H1 (cell line): ENCODE results near the gene OBSCN. TPM values are rescaled to one million over a fixed set of nuclear protein-coding genes. Genes with fewer than 3 reads are reported as not detected.

Source experiments
- CTCF ChIA-PET: fragments of 300-600 bp; sonication (Branson Sonifier 250); formaldehyde crosslinking; loops from one replicate; lab custom pipeline; 2021; ENCODE audit not compliant: partially characterized antibody; lab: Charles Lee
- POLR2A ChIA-PET: fragments of 300-600 bp; sonication (Branson Sonifier 250); formaldehyde crosslinking; loops from one replicate; lab custom pipeline; 2021; ENCODE audit warnings: inconsistent platforms; ENCODE audit not compliant: partially characterized antibody; lab: Charles Lee
- DNase-seq, 2 experiments: peaks; one replicate each; pipeline versions ENCODE4 v3.0.0 to v3.0.0-alpha.2; 2010 to 2022; ENCODE audit warnings: low spot score in 2 of 2, low read depth in 1 of 2, mixed read lengths in 1 of 2
- FAIRE-seq: peaks from 2 replicates; lab custom pipeline; 2011; peaks lifted over from hg19 to GRCh38; lab: Jason Lieb, UNC
- H2AFZ ChIP-seq: 2 replicates; pipeline ENCODE4 v1.8.1; 2012; ENCODE audit warnings: low read length, inconsistent platforms
- H2AK5ac ChIP-seq: 2 replicates; pipeline ENCODE4 v1.6.1; 2013; ENCODE audit warnings: low read depth, low read length
- H2BK120ac ChIP-seq: replicated peaks from 2 replicates; pipeline ENCODE3; 2013; ENCODE audit warnings: low read depth, low read length, inconsistent platforms
- H2BK12ac ChIP-seq: 2 replicates; pipeline ENCODE4 v1.6.1; 2013; ENCODE audit warnings: low read depth, low read length
- H2BK15ac ChIP-seq: 2 replicates; pipeline ENCODE4 v1.6.1; 2013; ENCODE audit warnings: low read length
- H2BK20ac ChIP-seq: 2 replicates; pipeline ENCODE4 v1.6.1; 2013; ENCODE audit warnings: low read length
- H2BK5ac ChIP-seq: 2 replicates; pipeline ENCODE4 v1.6.1; 2013; ENCODE audit warnings: low read depth, low read length
- H3K14ac ChIP-seq: 2 replicates; pipeline ENCODE4 v1.6.1; 2013; ENCODE audit warnings: inconsistent platforms; ENCODE audit not compliant: insufficient read length
- H3K18ac ChIP-seq: 2 replicates; pipeline ENCODE4 v1.6.1; 2013; ENCODE audit warnings: low read length; ENCODE audit errors: extremely low read depth
- H3K23ac ChIP-seq: 2 replicates; pipeline ENCODE4 v1.6.1; 2013; ENCODE audit warnings: inconsistent platforms; ENCODE audit not compliant: insufficient read length
- H3K23me2 ChIP-seq: 2 replicates; pipeline ENCODE4 v1.6.1; 2013; ENCODE audit warnings: low read depth, low read length
- H3K27ac ChIP-seq: 2 replicates; pipeline ENCODE4 v1.6.1; 2011; ENCODE audit warnings: low read depth, low read length, inconsistent platforms
- H3K27me3 ChIP-seq, 4 experiments: replicated peaks in 1 of 4; 1 replicate in 1 of 4; 2 replicates in 3 of 4; pipeline versions ENCODE4 v1.6.1 to v1.8.1; 2011 to 2013; ENCODE audit warnings: low read length in 3 of 4, mild to moderate bottlenecking in 3 of 4, inconsistent platforms in 2 of 4, mixed read lengths in 2 of 4, moderate library complexity in 1 of 4; ENCODE audit not compliant: control insufficient read depth in 3 of 4, insufficient read depth in 3 of 4; ENCODE audit errors: extremely low read depth in 1 of 4
- H3K36me3 ChIP-seq, 4 experiments: 2 replicates each; pipeline versions ENCODE4 v1.6.1 to v1.8.1; 2011 to 2013; ENCODE audit warnings: mild to moderate bottlenecking in 4 of 4, low read length in 3 of 4, moderate library complexity in 2 of 4, control low read depth in 1 of 4, inconsistent platforms in 1 of 4; ENCODE audit not compliant: insufficient read depth in 4 of 4, control insufficient read depth in 2 of 4
- H3K4ac ChIP-seq: replicated peaks from 2 replicates; pipeline ENCODE3; 2013; ENCODE audit warnings: low read length, low read depth, mixed read lengths, inconsistent platforms; ENCODE audit not compliant: insufficient read length
- H3K4me1 ChIP-seq, 4 experiments: replicated peaks in 1 of 4; 1 replicate in 1 of 4; 2 replicates in 3 of 4; pipeline versions ENCODE4 v1.6.1 to v1.8.1; 2011 to 2013; ENCODE audit warnings: low read length in 3 of 4, inconsistent platforms in 2 of 4, mixed read lengths in 1 of 4; ENCODE audit not compliant: insufficient read depth in 4 of 4, control insufficient read depth in 3 of 4
- H3K4me2 ChIP-seq, 2 experiments: 2 replicates each; pipeline versions ENCODE4 v1.6.1 to v1.8.1; 2011 to 2013; ENCODE audit warnings: low read depth in 2 of 2, low read length in 2 of 2, control low read depth in 1 of 2, inconsistent platforms in 1 of 2, mild to moderate bottlenecking in 1 of 2; ENCODE audit not compliant: insufficient read depth in 1 of 2
- H3K4me3 ChIP-seq, 4 experiments: fragments of 200-600, 300-600 bp in 1 of 4; sonication (generic), shearing (Covaris generic), sonication (Bioruptor Twin) in 1 of 4; 2 replicates each; pipeline versions ENCODE4 v1.5.1 to v1.8.1; 2011 to 2016; ENCODE audit warnings: low read length in 4 of 4, low read depth in 3 of 4, control low read depth in 2 of 4, inconsistent platforms in 2 of 4, mild to moderate bottlenecking in 2 of 4, mixed read lengths in 1 of 4, moderate library complexity in 1 of 4; ENCODE audit not compliant: insufficient read depth in 2 of 4; ENCODE audit errors: extremely low read depth in 1 of 4
- H3K56ac ChIP-seq: replicated peaks from 2 replicates; pipeline ENCODE3; 2013; ENCODE audit warnings: low read depth, mild to moderate bottlenecking, mixed read lengths, low read length, inconsistent platforms; ENCODE audit not compliant: insufficient read length
- H3K79me1 ChIP-seq: 2 replicates; pipeline ENCODE4 v1.6.1; 2013; ENCODE audit warnings: low read depth, low read length, control low read depth
- H3K79me2 ChIP-seq, 2 experiments: 2 replicates each; pipeline versions ENCODE4 v1.6.1 to v1.8.1; 2012 to 2013; ENCODE audit warnings: low read length in 2 of 2, mild to moderate bottlenecking in 2 of 2, inconsistent platforms in 1 of 2; ENCODE audit not compliant: insufficient read depth in 2 of 2, control insufficient read depth in 1 of 2
- H3K9ac ChIP-seq, 4 experiments: replicated peaks in 1 of 4; 1 replicate in 1 of 4; 2 replicates in 3 of 4; pipeline versions ENCODE4 v1.6.1 to v1.8.1; 2011 to 2013; ENCODE audit warnings: low read depth in 3 of 4, low read length in 3 of 4, control low read depth in 2 of 4, mild to moderate bottlenecking in 2 of 4, moderate library complexity in 2 of 4, inconsistent platforms in 1 of 4; ENCODE audit errors: extremely low read depth in 1 of 4
- H3K9me3 ChIP-seq, 2 experiments: 2 replicates each; pipeline versions ENCODE4 v1.6.1 to v1.8.1; 2012 to 2013; ENCODE audit warnings: mild to moderate bottlenecking in 2 of 2, moderate library complexity in 2 of 2, control low read depth in 1 of 2, inconsistent platforms in 1 of 2, low read depth in 1 of 2, low read length in 1 of 2, mixed read lengths in 1 of 2; ENCODE audit not compliant: insufficient read depth in 2 of 2
- H4K20me1 ChIP-seq, 2 experiments: replicated peaks in 1 of 2; 2 replicates each; pipeline versions ENCODE3 to v1.8.1; 2011 to 2013; ENCODE audit warnings: inconsistent platforms in 2 of 2, low read length in 2 of 2, mild to moderate bottlenecking in 1 of 2; ENCODE audit not compliant: insufficient read depth in 2 of 2, control insufficient read depth in 1 of 2
- H4K5ac ChIP-seq: 2 replicates; pipeline ENCODE4 v1.6.1; 2013; ENCODE audit warnings: low read length, low read depth, mixed read lengths, inconsistent platforms; ENCODE audit not compliant: insufficient read length
- H4K8ac ChIP-seq: 2 replicates; pipeline ENCODE4 v1.8.0; 2013; ENCODE audit warnings: mild to moderate bottlenecking, moderate library complexity, low read length, inconsistent platforms; ENCODE audit not compliant: insufficient read depth; ENCODE audit errors: extremely low read depth
- H4K91ac ChIP-seq: replicated peaks from 2 replicates; pipeline ENCODE3; 2013; ENCODE audit warnings: low read length, mixed read lengths, inconsistent platforms; ENCODE audit not compliant: insufficient read length
- BRCA1 ChIP-seq: IDR thresholded peaks from 2 replicates; pipeline ENCODE4 v1.6.1; 2012; ENCODE audit warnings: low read depth, low read length, improper control_type of control experiment
- CBX8 ChIP-seq: fragments of 300-800, 300-1000 bp; sonication (generic); IDR thresholded peaks from 2 replicates; pipeline ENCODE4 v1.7.1; 2016; ENCODE audit warnings: low read depth, low read length, borderline replicate concordance
- MAFK ChIP-seq: IDR thresholded peaks from 2 replicates; pipeline ENCODE4 v1.6.1; 2012; ENCODE audit warnings: low read depth, mild to moderate bottlenecking, improper control_type of control experiment, low read length
- PHF8 ChIP-seq: fragments of 200-600 bp; sonication (generic); conservative IDR thresholded peaks from 2 replicates; pipeline ENCODE4 v1.7.1; 2012; ENCODE audit warnings: low read depth, mild to moderate bottlenecking, inconsistent platforms, low read length, moderate library complexity
- RXRA ChIP-seq: IDR thresholded peaks from 2 replicates; pipeline ENCODE4 v1.6.1; 2011; ENCODE audit warnings: low read depth, mild to moderate bottlenecking, low read length, moderate library complexity; ENCODE audit not compliant: insufficient read depth
- SIRT6 ChIP-seq: IDR thresholded peaks from one replicate; pipeline ENCODE4 v1.7.1; 2012; ENCODE audit warnings: low read length, inconsistent platforms
- TAF7 ChIP-seq: optimal IDR thresholded peaks from 2 replicates; pipeline ENCODE3; 2011; ENCODE audit warnings: low read depth, mild to moderate bottlenecking, inconsistent platforms, low read length, moderate library complexity, borderline replicate concordance
- WGBS, 2 experiments: shearing (Covaris generic) in 1 of 2; methylation state at CpG; one replicate each; pipeline versions ENCODE4 v1.1.6 to v1.1.7; 2013 to 2015; ENCODE audit warnings: low lambda C conversion rate in 2 of 2, mixed read lengths in 2 of 2, inconsistent platforms in 1 of 2, low coverage in 1 of 2, missing lambda C conversion rate in 1 of 2; ENCODE audit not compliant: insufficient replicate concordance in 2 of 2, insufficient coverage in 1 of 2, insufficient read length in 1 of 2; ENCODE audit errors: extremely low coverage in 1 of 2, missing lambda C conversion rate in 1 of 2; 5-methylcytosine and 5-hydroxymethylcytosine counted together
- polyA plus RNA-seq, 7 experiments: library from polyadenylated mRNA; depleted of rRNA in 3 of 7; stranded (reverse) in 5 of 7; unstranded in 2 of 7; fragments of >200 nt in 5 of 7; fragments of 200-250 nt in 2 of 7; gene quantifications; 1 replicate in 5 of 7; 2 replicates in 1 of 7; 4 replicates in 1 of 7; pipeline versions ENCODE4 v1.2.1 to v1.2.3, GENCODE V29; 2011 to 2013; ENCODE audit warnings: missing spikeins in 2 of 7, mixed read lengths in 2 of 7
- total RNA-seq: library from RNA; stranded (reverse); fragmentation: NEBNext Ultra II Directional; extraction: Animal tissue kit (Norgen Biotek cat#: 25700); gene quantifications from 2 replicates; pipeline ENCODE4 v1.2.1, GENCODE V29; 2021

Gene OBSCN
- total and polyA plus RNA-seq, 2 of the 8 experiments (the other 6 are each of a cell fraction or from before 2014, with no cell fraction given) = 7.5 to 28.4 TPM

GRCh38 chr1:228311091-228311490 lies 103.2 kb downstream of the OBSCN start:
- Histone ChIP-seq H3K27ac (no peak overlapping the region), H3K36me3 (no peaks in the 10 kb centered on the region; a peak in 1 of 8 replicates), H3K4me1 (no peaks in the 10 kb centered on the region), H2AFZ (no peak overlapping the region), H3K79me2 (no peaks in the 10 kb centered on the region), H3K23ac (no peak overlapping the region), H3K9ac (no peak overlapping the region), H4K20me1 (peaks cover 0 to 7% of the 10 kb centered on the region in 2 experiments), H3K4ac (no peak overlapping the region), H3K18ac (no peak overlapping the region), H3K4me2 (no peak overlapping the region), H2BK20ac (no peak overlapping the region), H2BK12ac (no peak overlapping the region), H2BK120ac (no peak overlapping the region), H4K8ac (no peak overlapping the region), H3K4me3 (no peak overlapping the region), H2BK15ac (no peak overlapping the region), H3K27me3 (no peaks in the 10 kb centered on the region; a peak in 1 of 7 replicates), H2AK5ac (no peak overlapping the region), H3K79me1 (no peaks in the 10 kb centered on the region), H4K5ac (no peak overlapping the region), H3K23me2 (peaks cover 11% of the 10 kb centered on the region; the same call in 1 of the 2 replicates), H3K9me3 (peaks cover 7 to 9% of the 10 kb centered on the region in 2 experiments; a peak in 3 of 4 replicates), H2BK5ac (no peak overlapping the region), H3K14ac (no peak overlapping the region), H4K91ac (no peak overlapping the region), H3K56ac (no peak overlapping the region)
- ChIA-PET POLR2A (no interaction called here), CTCF (interaction anchor here (2.7 kb wide), 1 partner anchor 13 kb away, joined by 19 read pairs; no protein-coding TSS in a partner anchor)
- WGBS, 2 experiments = 87% methylated on average over 3 of the region's 3 CpGs; no CpG with 5 or more reads in 1 of the 2 experiments
- DNase-seq = no peak
- FAIRE-seq = no peak
- TF ChIP-seq BRCA1 (no peak), RXRA (no peak), TAF7 (no peak), PHF8 (no peak), CBX8 (no peak), SIRT6 (no peak), MAFK (no peak)
